Hepatocyte (in vitro differentiated cells): ENCODE measurements around the gene DOHH. TPM values are rescaled to one million over a fixed set of nuclear protein-coding genes. Genes with fewer than 3 reads are reported as not detected.

Source experiments
- DNase-seq: peaks from one replicate; pipeline ENCODE4 v3.0.0-alpha.2; 2016; ENCODE audit warnings: low spot score
- H2AFZ ChIP-seq: fragments of 200-600 bp; sonication (generic); 2 replicates; pipeline ENCODE4 v1.6.0; 2016; ENCODE audit warnings: antibody characterized with exemption, mild to moderate bottlenecking
- H3K27ac ChIP-seq: fragments of 200-600 bp; sonication (generic); 2 replicates; pipeline ENCODE4 v1.5.1; 2016; ENCODE audit warnings: mild to moderate bottlenecking
- H3K27me3 ChIP-seq: fragments of 200-600 bp; sonication (generic); 2 replicates; pipeline ENCODE4 v1.6.1; 2016
- H3K36me3 ChIP-seq: fragments of 200-600 bp; sonication (generic); replicated peaks from 2 replicates; pipeline ENCODE4 v1.5.1; 2016; ENCODE audit warnings: low read depth; ENCODE audit not compliant: insufficient read depth
- H3K4me1 ChIP-seq: fragments of 200-600 bp; sonication (generic); 2 replicates; pipeline ENCODE4 v1.5.1; 2016; ENCODE audit warnings: mild to moderate bottlenecking, moderate library complexity; ENCODE audit not compliant: insufficient read depth
- H3K4me2 ChIP-seq: fragments of 200-600 bp; sonication (generic); 2 replicates; pipeline ENCODE4 v1.6.0; 2016
- H3K4me3 ChIP-seq: fragments of 200-600 bp; sonication (generic); 2 replicates; pipeline ENCODE4 v1.5.1; 2016; ENCODE audit warnings: mild to moderate bottlenecking
- H3K79me2 ChIP-seq: fragments of 200-600 bp; sonication (generic); 2 replicates; pipeline ENCODE4 v1.6.0; 2017; ENCODE audit warnings: mild to moderate bottlenecking
- H3K9me2 ChIP-seq: fragments of 200-600 bp; sonication (generic); replicated peaks from 2 replicates; pipeline ENCODE4 v1.6.0; 2017; ENCODE audit warnings: mild to moderate bottlenecking; ENCODE audit not compliant: insufficient read depth
- H3K9me3 ChIP-seq: fragments of 200-600 bp; sonication (generic); 2 replicates; pipeline ENCODE4 v1.5.1; 2016; ENCODE audit warnings: low read depth, mild to moderate bottlenecking
- H4K20me1 ChIP-seq: fragments of 200-600 bp; sonication (generic); 2 replicates; pipeline ENCODE4 v1.6.0; 2016; ENCODE audit warnings: mild to moderate bottlenecking; ENCODE audit not compliant: insufficient read depth, poor library complexity, severe bottlenecking
- EZH2 ChIP-seq: fragments of 200-600 bp; sonication (generic); IDR thresholded peaks from 2 replicates; pipeline ENCODE4 v1.6.1; 2016; ENCODE audit warnings: antibody characterized with exemption, mild to moderate bottlenecking, borderline replicate concordance
- EZH2phosphoT487 ChIP-seq: fragments of 200-600 bp; sonication (generic); IDR thresholded peaks from one replicate; pipeline ENCODE4 v1.6.1; 2018; ENCODE audit warnings: antibody characterized with exemption, mild to moderate bottlenecking, low read depth, moderate library complexity; ENCODE audit not compliant: unreplicated experiment, severe bottlenecking
- WGBS: methylation state at CpG from one replicate; pipeline ENCODE4 v1.1.6; 2016; ENCODE audit warnings: low lambda C conversion rate; ENCODE audit errors: missing lambda C conversion rate; 5-methylcytosine and 5-hydroxymethylcytosine counted together
- polyA plus RNA-seq: library from polyadenylated mRNA; unstranded; fragments of >200 nt; fragmentation: Nextera tagmentation; extraction: Ambion mirVana; gene quantifications from 2 replicates; pipeline ENCODE4 v1.2.1, GENCODE V29; 2016
- total RNA-seq: library from RNA; depleted of rRNA; stranded (reverse); fragments of >200 nt; gene quantifications from 2 replicates; pipeline ENCODE4 v1.2.3, GENCODE V29; 2014
- TF ChIP-seq, protein P1 (sequence below): fragments of 200-600 bp; sonication (generic); IDR thresholded peaks from 2 replicates; pipeline ENCODE4 v1.5.1; 2016; ENCODE audit warnings: antibody characterized with exemption, mild to moderate bottlenecking; ENCODE audit not compliant: poor library complexity

Gene DOHH
- total and polyA plus RNA-seq, 2 experiments from 2014 or later, result 14.9 to 17.6 TPM

DNA sequence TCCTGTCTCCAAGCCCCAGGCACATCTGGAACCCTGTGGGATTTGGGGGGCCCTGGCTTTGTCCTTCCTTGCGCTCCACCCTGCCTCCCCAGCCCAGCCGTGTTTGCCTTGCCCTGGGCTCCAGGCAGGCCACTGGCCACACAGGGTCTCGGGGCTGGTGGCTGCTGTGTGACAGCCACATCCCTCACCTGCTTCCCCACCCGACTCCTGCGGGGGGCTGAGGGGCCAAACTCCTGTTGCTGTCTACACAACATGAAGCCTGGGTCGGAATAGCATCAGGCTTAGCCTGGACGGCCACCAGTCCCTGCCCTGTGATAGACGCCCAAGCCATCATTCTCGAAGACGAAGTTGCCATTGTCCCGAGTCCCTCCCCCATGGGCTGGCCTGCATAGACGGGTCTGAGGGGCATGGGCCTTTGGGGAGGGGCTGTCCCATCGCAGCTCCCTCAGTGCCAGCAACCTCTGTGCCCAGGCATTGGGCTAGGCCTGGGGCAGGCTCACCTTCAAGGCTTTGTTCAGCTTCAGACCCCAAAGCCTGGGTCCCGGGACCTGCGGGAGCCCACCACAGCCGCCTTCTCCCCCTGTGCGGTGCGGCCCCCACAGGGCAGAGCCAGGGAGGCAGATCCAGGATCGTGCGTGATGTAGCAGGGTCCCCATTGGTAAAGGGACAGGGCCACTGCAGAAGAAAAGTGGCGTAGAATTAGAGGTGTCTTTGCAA is 23.0 kb upstream of the DOHH start:
- Histone ChIP-seq H3K27ac (no peak overlapping the region), H2AFZ (no peak overlapping the region), H3K4me2 (no peak overlapping the region), H3K9me2 (no peaks in the 10 kb centered on the region), H3K79me2 (peaks cover 46% of the 10 kb centered on the region), H3K4me1 (no peaks in the 10 kb centered on the region), H3K36me3 (no peaks in the 10 kb centered on the region), H3K9me3 (no peaks in the 10 kb centered on the region), H3K27me3 (no peaks in the 10 kb centered on the region), H3K4me3 (no peak overlapping the region), H4K20me1 (peaks cover 49% of the 10 kb centered on the region)
- TF ChIP-seq, protein P1, sequence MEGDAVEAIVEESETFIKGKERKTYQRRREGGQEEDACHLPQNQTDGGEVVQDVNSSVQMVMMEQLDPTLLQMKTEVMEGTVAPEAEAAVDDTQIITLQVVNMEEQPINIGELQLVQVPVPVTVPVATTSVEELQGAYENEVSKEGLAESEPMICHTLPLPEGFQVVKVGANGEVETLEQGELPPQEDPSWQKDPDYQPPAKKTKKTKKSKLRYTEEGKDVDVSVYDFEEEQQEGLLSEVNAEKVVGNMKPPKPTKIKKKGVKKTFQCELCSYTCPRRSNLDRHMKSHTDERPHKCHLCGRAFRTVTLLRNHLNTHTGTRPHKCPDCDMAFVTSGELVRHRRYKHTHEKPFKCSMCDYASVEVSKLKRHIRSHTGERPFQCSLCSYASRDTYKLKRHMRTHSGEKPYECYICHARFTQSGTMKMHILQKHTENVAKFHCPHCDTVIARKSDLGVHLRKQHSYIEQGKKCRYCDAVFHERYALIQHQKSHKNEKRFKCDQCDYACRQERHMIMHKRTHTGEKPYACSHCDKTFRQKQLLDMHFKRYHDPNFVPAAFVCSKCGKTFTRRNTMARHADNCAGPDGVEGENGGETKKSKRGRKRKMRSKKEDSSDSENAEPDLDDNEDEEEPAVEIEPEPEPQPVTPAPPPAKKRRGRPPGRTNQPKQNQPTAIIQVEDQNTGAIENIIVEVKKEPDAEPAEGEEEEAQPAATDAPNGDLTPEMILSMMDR, result no peak
- no peak for TF ChIP-seq EZH2phosphoT487
- TF ChIP-seq EZH2, result no peak
- DNase-seq, result no peak
- 91% methylated on average over 21 of the region's 21 CpGs for WGBS

DNA sequence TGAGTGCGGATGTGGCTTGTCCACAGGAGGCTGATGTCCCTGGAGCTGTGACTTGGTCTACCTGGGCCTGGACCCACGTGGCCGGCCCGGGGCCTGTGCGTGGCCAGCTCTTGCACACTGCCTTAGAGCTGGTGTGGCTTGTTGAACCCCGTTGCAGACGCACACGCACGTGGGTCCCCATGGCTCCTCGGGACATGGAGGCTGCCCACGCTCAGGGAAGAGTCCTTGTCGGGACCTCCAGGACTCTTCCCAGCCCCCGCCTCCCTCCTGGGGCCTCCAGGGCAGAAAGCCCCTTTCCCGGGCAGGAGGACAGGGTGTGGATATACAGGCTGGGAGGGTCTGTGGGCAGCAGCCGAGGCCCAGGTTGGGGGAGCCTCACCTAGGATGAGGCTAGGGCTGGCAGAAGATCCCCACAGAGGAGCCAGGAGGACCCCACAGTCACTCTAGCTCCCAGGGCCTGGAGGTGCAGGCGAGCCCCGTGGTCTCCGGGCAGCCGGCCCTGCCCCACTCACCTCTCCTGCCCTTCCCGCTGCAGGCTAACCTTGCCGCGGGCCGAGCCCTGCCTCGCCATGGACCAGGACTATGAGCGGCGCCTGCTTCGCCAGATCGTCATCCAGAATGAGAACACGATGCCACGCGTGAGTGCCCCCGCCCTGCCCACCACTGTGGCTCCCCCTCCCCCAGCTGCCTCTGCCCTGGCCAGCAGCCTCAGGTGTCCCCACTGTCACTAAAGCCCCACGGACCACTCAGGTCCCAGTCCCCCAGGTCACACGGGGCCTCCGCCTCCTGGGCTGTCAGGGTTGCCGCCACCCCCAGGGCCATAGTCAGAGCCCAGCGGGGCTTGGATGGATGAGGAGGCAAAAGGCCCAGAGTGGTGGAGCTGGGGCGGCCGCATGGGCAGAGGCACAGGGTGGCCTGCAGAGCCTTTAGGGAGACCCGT is 22.2 kb upstream of the DOHH start:
- Histone ChIP-seq H3K36me3 (no peaks in the 10 kb centered on the region), H2AFZ (no peak overlapping the region), H3K9me2 (no peaks in the 10 kb centered on the region), H3K4me3 (no peak overlapping the region), H3K4me1 (no peaks in the 10 kb centered on the region), H3K79me2 (peaks cover 54% of the 10 kb centered on the region), H3K4me2 (no peak overlapping the region), H3K27ac (no peak overlapping the region), H3K27me3 (no peaks in the 10 kb centered on the region), H4K20me1 (peaks cover 57% of the 10 kb centered on the region), H3K9me3 (no peaks in the 10 kb centered on the region)
- 95% methylated on average over 37 of the region's 40 CpGs for WGBS
- no peak for TF ChIP-seq EZH2
- no peak for TF ChIP-seq EZH2phosphoT487
- TF ChIP-seq, protein P1, result no peak
- no peak for DNase-seq

GRCh38 chr19:3521104-3521445 is 20.6 kb upstream of the DOHH start:
- H3K4me2 ChIP-seq, result no peak overlapping the region
- H3K36me3 ChIP-seq, result no peaks in the 10 kb centered on the region
- H4K20me1 ChIP-seq, result peaks cover 73% of the 10 kb centered on the region
- 86% methylated on average over 7 of the region's 7 CpGs for WGBS
- no peaks in the 10 kb centered on the region for H3K9me2 ChIP-seq
- H2AFZ ChIP-seq, result no peak overlapping the region
- no peak for TF ChIP-seq EZH2
- H3K4me3 ChIP-seq, result no peak overlapping the region
- no peaks in the 10 kb centered on the region for H3K27me3 ChIP-seq
- no peak overlapping the region for H3K27ac ChIP-seq
- H3K9me3 ChIP-seq, result no peaks in the 10 kb centered on the region
- peaks cover 7% of the 10 kb centered on the region for H3K4me1 ChIP-seq
- H3K79me2 ChIP-seq, result peaks cover 70% of the 10 kb centered on the region
- no peak for DNase-seq
